Astrocyte of the spinal cord (primary cell): ENCODE data around the gene MYNN.

Experiments
- DNase-seq: peaks from one replicate; pipeline ENCODE4 v3.0.0; 2011; ENCODE audit warnings: low read depth, low spot score
- H3K4me3 ChIP-seq: 2 replicates; pipeline ENCODE4 v1.5.1; 2011; ENCODE audit warnings: low read depth, mild to moderate bottlenecking, low read length, moderate library complexity
- CTCF ChIP-seq: IDR thresholded peaks from 2 replicates; pipeline ENCODE4 v1.5.1; 2012; ENCODE audit warnings: low read depth, mild to moderate bottlenecking, low read length, inconsistent platforms
- in situ Hi-C: cut with HindIII; loops from 2 replicates; pipeline ENCODE4 v1.10.0; 2017; ENCODE audit warnings: low sequenced_read_pairs

MYNN gene

GRCh38 chr3:169774186-169774585 is 990 bp downstream of the MYNN start:
- TF ChIP-seq CTCF: no peak

GRCh38 chr3:169777822-169778221 is 4.6 kb downstream of the MYNN start:
- DNase-seq: no peak
- H3K4me3 ChIP-seq: no peak overlapping the region
- no peak for TF ChIP-seq CTCF
- in situ Hi-C loops: no loop called here

More at GRCh38 chr3:169774186-169774585, 990 bp downstream of the MYNN start:
- in situ Hi-C loops: no loop called here
- peak overlapping the region; percentile 100 for H3K4me3 ChIP-seq
- no peak for DNase-seq

GRCh38 chr3:169780742-169781141 is 7.5 kb downstream of the MYNN start:
- H3K4me3 ChIP-seq: no peak overlapping the region
- no peak for DNase-seq
- TF ChIP-seq CTCF: no peak
- in situ Hi-C loops: no loop called here

GRCh38 chr3:169781209-169781855 is 8.1 kb downstream of the MYNN start:
- in situ Hi-C loops: no loop called here
- no peak overlapping the region for H3K4me3 ChIP-seq
- no peak for DNase-seq
- TF ChIP-seq CTCF: no peak

GRCh38 chr3:169787120-169787519 is 13.9 kb downstream of the MYNN start:
- no peak for TF ChIP-seq CTCF
- in situ Hi-C loops: no loop called here

GRCh38 chr3:169787791-169788190 is 14.6 kb downstream of the MYNN start:
- DNase-seq: no peak
- in situ Hi-C loops: no loop called here
- no peak for TF ChIP-seq CTCF
- no peak overlapping the region for H3K4me3 ChIP-seq

More at GRCh38 chr3:169787120-169787519, 13.9 kb downstream of the MYNN start:
- no peak for DNase-seq
- no peak overlapping the region for H3K4me3 ChIP-seq
